Measurements from ENCODE around the gene FGR. TPM values are rescaled to one million over a fixed set of nuclear protein-coding genes. Genes with fewer than 3 reads are reported as not detected.

The FGR gene
- total RNA-seq, 2 experiments from 2014 or later, result 0.30 to 0.35 TPM

Other genes with a start within 250 kb of the FGR start
- gene GPR3, start 242.6 kb downstream of the FGR start, total RNA-seq, result 1 to 10 TPM; 3.5 to 3.9 TPM
- gene WASF2, start 145.0 kb downstream of the FGR start, total RNA-seq, result 100 to 1,000 TPM; 103 TPM
- gene AHDC1, start 31.0 kb downstream of the FGR start, total RNA-seq, result 10 to 100 TPM; 10.0 to 12.0 TPM
- gene IFI6, start 37.0 kb upstream of the FGR start, total RNA-seq, result 10 to 100 TPM; 57.7 to 64.5 TPM
- 1 to 10 TPM; 8.4 to 9.0 TPM for gene FAM76A, start 90.8 kb upstream of the FGR start, total RNA-seq
- gene STX12, start 138.0 kb upstream of the FGR start, total RNA-seq, result 10 to 100 TPM; 20.0 to 21.1 TPM
- gene PPP1R8, start 195.6 kb upstream of the FGR start, total RNA-seq, result 10 to 100 TPM; 60.0 to 70.5 TPM
- gene THEMIS2, start 237.4 kb upstream of the FGR start, total RNA-seq, result 10 to 100 TPM; 18.9 to 19.6 TPM

Data from activated naive CD8-positive, alpha-beta T cell treated with anti-CD3 and anti-CD28 coated beads for 36 hours (primary cell).